H7 (cell line): Measurements from ENCODE around the gene TESMIN. TPM values are rescaled to one million over a fixed set of nuclear protein-coding genes. Genes with fewer than 3 reads are reported as not detected.

Experiments used
- DNase-seq: peaks from one replicate; pipeline ENCODE4 v3.0.0; 2012
- H3K27me3 ChIP-seq: 2 replicates; pipeline ENCODE4 v1.6.0; 2011; ENCODE audit warnings: mild to moderate bottlenecking, low read length; ENCODE audit not compliant: control insufficient read depth, insufficient read depth
- H3K36me3 ChIP-seq: replicated peaks from 2 replicates; pipeline ENCODE4 v1.5.1; 2011; ENCODE audit warnings: low read length; ENCODE audit not compliant: control insufficient read depth, insufficient read depth
- H3K4me3 ChIP-seq: 2 replicates; pipeline ENCODE4 v1.5.1; 2011; ENCODE audit warnings: low read depth, mild to moderate bottlenecking, control low read depth, low read length, moderate library complexity; ENCODE audit not compliant: insufficient read depth
- total RNA-seq: library from RNA; depleted of rRNA; stranded (reverse); fragments of >200 nt; shearing (Covaris generic); gene quantifications from 2 replicates; pipeline ENCODE4 v1.2.3, GENCODE V29; 2014

TESMIN gene
- total RNA-seq, 1 experiment from 2014 or later = 63.7 TPM

DNA sequence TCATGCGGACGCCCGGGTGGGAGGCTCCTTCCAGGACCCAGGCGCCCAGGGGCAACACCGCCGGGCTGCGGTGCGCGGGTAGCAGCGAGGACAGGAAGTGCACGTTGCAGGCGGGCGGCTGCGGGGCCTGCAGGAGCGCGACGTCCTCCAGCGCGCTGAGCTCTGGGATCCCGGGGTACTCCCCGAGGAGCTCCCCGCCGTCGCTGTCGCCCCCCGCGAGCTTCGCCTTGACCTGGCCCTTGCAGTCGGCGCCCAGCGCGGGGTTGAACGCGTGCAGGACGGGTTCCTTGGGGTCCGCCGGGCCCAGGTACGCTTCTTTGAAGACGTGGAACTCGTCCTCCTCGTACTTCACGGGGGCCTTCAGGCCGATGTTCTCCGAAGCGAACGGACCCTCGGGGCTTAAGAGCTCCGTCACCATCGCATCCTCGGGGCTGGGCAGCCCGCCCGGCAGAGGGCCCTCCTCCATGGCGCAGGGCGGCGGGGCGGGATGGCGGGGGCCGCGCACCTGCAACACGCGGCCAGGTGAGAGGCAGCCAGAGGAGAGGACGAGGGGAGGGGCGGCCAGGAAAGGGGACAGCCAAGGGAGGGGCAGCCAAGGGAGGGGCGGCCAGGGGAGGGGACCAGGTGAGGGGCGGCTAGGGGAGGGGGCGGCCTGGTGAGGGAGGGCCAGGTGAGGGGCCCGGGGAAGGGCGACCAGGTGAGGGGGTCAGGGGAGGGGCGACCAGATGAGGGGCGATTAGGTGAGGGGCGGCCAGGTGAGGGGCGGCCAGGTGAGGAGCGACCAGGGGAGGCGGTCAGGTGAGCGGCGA, 921 bp downstream of the TESMIN start:
- H3K27me3 ChIP-seq = no peaks in the 10 kb centered on the region
- H3K4me3 ChIP-seq = peak overlapping the region; percentile 63
- H3K36me3 ChIP-seq = peaks cover 16% of the 10 kb centered on the region
- DNase-seq = peak; percentile 94

DNA sequence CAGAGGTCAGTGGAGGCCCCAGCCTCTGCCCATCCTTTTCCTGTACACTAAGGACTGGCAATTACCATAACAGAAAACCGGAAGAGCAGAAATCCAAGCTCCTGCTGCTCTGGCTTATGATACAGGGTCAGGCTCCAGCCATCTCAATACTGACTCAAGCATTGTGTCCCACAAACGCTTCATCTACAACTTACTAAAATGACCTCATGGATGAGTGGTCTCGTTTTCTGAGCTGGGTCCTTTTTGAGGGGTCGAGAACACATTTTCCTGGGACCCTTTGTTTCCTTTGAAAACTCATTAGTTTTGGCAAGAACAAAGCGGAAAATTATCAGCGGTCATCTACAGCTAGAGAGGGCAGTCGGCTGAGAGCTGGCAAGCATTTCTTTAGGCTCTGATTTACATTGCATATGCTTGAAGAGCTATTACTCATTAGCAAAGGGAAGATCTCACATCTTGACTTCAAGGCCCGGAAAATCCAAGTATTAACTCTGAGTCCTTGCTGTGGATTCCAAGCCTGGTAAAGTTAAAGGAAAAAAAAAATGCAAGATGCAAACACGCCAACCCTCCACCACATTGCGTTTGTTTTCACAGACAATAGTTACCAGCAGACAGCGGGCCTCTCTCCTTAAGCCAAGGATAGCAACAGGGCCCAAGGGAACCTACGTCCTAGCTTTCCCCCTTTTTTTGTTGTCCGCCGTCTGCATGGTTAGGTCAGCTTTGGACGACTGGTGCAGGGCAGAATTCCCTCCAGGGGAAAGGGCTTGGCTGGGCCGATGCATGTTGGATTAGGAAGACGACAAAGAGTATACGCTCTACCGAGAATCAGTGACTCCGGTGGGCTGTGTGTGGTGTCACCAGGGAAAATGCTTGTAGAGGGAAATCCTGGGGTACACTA, 1.8 kb downstream of the TESMIN start:
- H3K36me3 ChIP-seq = peaks cover 19% of the 10 kb centered on the region
- DNase-seq = peak; percentile 57
- H3K27me3 ChIP-seq = no peaks in the 10 kb centered on the region
- peak overlapping the region; percentile 63 for H3K4me3 ChIP-seq

DNA sequence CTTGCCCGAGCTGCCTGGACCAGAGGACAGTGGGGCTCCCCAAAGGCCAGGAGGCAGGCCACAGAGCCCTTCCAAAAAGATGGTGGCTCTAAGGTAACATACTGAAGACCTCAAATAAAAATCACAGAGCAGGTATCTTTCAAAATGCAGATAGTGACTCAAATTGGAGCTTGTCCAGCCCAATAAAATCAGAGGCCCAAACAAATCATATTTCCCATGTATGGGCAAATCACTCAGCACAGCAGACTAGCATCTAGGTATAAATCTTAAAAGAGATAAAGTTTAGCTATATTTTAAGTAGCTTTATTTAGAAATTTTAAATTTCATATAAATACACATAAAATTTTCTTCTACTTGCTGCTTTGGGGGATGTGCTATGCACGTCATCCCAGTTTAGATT, 3.3 kb downstream of the TESMIN start:
- no peaks in the 10 kb centered on the region for H3K27me3 ChIP-seq
- H3K36me3 ChIP-seq = peaks cover 25% of the 10 kb centered on the region
- no peak for DNase-seq
- H3K4me3 ChIP-seq = no peak overlapping the region

DNA sequence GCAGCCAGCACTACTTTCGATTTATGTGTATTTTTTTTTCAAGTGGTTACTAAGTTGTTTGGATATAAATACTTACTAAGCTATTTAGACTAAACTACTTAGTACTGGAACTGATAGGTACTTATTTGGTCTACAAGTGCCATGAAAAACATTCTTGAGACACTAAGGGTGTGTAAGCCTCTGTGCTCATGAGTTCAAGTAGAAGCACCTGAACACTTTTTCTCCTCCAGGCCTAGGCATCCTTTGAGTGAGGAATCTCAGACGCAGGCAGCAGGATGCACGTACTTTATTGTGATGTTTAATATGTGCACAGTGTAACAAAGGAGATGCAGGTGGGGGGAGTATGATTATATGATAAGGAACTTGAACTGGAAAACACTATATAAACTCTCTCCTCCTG, 7.8 kb downstream of the TESMIN start:
- H3K4me3 ChIP-seq = no peak overlapping the region
- DNase-seq = no peak
- H3K36me3 ChIP-seq = peaks cover 25% of the 10 kb centered on the region
- no peaks in the 10 kb centered on the region for H3K27me3 ChIP-seq

DNA sequence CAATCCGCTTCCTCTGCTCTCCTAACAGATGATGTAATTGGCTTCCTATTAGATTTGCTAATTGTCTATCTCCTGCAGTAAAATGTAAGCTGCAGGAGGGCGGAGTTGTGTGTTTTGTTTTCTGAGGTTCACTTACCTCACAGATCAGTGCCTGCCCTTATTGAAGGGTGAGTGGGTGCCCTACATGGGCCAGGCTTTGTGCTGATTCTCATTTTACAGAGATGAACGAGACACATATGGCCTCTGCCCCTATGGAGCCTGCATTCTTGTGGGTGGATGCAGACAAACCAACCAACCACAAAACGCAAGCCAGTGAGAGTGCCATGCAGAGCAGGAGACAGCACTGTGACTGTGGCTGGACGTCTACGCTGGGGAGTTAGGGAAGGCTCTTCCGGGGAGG, 9.9 kb downstream of the TESMIN start:
- H3K4me3 ChIP-seq = no peak overlapping the region
- no peak for DNase-seq
- peaks cover 27% of the 10 kb centered on the region for H3K36me3 ChIP-seq
- H3K27me3 ChIP-seq = no peaks in the 10 kb centered on the region

DNA sequence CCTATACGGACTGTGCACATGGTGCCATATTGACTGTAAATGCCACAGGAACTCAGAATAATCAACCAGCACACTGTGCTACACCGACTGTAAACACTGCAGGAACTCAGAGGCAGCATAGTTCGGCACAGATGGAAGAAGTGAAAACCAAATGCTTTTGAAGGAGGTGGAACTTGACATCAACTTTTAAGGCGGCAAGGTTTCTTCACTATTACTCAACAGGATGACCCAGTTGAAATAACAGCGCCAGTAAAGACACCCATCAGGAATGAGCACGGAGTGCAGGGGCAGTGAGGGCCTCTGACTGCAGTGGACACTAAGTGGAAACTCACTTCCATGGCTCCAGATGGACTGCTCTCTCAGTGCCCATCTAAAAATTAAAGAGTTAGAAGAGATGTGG, 15.7 kb downstream of the TESMIN start:
- Histone ChIP-seq H3K4me3 (no peak overlapping the region), H3K36me3 (peaks cover 13% of the 10 kb centered on the region), H3K27me3 (no peaks in the 10 kb centered on the region)
- no peak for DNase-seq

DNA sequence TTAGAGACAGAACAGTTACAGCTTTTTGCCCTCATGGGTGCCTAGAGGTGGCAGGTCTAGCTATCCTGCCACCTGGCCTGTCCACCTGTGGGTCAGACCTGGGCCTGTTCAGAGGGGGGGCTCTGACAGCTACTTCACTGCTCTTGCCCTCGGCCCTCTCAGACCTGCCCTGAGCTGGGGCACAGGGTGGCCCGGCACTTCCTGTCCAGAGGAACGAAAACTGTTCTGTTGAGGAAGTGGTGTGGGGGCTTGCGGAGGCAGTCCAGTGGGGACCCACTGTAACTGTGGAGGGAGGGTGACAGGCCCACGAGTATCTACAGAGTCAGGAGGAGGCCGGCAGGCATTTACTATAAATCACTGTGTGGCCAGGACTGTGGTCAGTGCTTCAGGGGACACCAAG, 16.2 kb downstream of the TESMIN start:
- Histone ChIP-seq H3K4me3 (no peak overlapping the region), H3K27me3 (no peaks in the 10 kb centered on the region), H3K36me3 (peaks cover 13% of the 10 kb centered on the region)
- DNase-seq = no peak

DNA sequence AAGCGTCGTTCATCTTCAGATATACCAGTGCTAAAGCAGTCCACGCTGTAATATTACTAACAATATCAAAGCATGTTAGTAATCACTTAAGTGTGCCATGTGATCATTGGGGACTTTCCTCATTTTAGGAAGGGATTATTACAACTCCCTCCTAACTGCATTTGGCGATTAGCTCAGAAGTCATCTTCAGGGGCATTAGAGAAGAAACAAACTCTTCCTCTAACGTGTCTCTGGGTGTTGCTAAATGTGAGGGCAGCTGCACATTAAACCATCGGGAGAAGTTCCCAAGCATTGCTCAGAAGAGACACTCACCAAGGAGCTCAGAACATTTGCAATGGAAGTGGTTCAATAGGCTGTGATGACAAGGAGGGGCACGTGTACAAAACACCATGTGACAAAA, 17.2 kb downstream of the TESMIN start:
- H3K36me3 ChIP-seq = peaks cover 13% of the 10 kb centered on the region
- DNase-seq = no peak
- no peaks in the 10 kb centered on the region for H3K27me3 ChIP-seq
- no peak overlapping the region for H3K4me3 ChIP-seq

DNA sequence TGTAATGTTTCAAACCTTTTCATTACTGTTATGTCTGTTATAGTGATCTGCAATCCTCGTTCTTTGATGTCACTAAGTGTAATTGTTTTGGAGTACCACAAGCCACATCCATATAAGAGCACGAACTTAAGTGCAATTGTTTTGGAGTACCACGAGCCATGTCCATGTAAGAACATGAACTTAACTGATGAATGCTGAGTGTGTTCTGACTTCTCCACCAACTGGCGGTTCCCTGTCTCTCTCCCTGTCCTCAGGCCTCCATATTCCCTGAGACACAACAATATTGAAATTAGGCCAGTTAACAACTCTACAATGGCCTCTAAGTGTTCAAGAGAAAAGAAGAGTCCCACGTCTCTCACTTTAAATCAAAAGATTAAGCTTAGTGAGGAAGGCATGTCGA, 23.5 kb downstream of the TESMIN start:
- no peaks in the 10 kb centered on the region for H3K36me3 ChIP-seq
- no peak for DNase-seq
- H3K27me3 ChIP-seq = no peaks in the 10 kb centered on the region
- no peak overlapping the region for H3K4me3 ChIP-seq

DNA sequence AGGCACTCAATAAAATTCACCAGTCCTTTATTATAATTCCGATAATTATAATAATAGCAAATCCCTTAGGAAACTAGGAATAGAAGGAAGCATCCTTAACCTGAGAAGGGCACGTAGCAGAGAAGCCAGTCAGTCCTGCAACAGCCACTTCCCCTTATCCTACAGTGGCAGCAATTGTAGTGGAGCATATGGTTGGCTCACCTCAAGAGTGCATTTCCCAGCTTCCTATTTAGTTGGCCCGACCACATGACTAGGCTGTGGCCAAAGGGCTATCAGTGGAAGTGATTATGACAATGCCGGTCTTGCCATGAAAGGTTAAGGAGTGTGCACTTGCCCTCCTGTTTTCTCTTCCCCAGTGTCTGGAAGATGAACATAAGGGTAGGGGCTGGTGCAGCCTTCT, 27.0 kb downstream of the TESMIN start:
- no peak for DNase-seq
- Histone ChIP-seq H3K36me3 (no peaks in the 10 kb centered on the region), H3K4me3 (no peak overlapping the region), H3K27me3 (no peaks in the 10 kb centered on the region)

DNA sequence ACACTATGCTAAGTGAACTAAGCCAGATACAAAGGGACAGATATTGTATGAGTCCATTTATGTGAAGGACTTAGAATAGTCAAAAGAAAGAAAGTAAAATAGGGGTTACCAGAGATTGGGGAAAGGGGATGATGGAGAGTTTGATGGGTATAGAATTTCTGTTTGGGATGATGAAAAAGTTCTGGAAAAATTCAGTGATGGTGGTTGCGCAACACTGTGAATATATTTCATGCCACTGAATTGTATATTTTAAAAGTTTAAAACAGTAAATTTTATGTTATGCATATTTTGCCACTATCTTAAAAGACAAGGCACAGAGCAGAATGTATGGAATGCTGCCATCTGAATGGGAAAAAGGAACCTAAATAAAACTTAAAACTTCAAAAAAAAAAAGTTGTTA, 29.2 kb downstream of the TESMIN start:
- Histone ChIP-seq H3K4me3 (no peak overlapping the region), H3K27me3 (no peaks in the 10 kb centered on the region), H3K36me3 (no peaks in the 10 kb centered on the region)
- DNase-seq = no peak

DNA sequence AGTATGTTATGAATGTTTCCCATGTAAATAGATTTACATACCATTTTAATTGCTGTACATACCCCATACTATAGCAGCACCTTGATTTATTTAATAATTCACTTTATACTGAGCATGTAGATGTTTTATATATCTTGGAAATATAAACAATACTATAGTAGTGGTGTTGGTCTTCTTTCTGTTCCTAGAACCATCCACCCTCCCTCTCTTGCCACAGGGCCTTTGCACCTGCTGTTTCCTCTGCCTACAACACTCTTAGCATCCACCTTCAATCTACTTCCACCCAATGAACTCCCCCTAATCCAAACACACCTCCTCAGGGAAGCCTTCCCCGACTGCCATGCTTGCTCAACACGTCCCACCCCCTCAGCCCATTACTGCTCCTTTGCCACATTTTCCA, 30.2 kb downstream of the TESMIN start:
- Histone ChIP-seq H3K4me3 (no peak overlapping the region), H3K36me3 (no peaks in the 10 kb centered on the region), H3K27me3 (no peaks in the 10 kb centered on the region)
- no peak for DNase-seq

DNA sequence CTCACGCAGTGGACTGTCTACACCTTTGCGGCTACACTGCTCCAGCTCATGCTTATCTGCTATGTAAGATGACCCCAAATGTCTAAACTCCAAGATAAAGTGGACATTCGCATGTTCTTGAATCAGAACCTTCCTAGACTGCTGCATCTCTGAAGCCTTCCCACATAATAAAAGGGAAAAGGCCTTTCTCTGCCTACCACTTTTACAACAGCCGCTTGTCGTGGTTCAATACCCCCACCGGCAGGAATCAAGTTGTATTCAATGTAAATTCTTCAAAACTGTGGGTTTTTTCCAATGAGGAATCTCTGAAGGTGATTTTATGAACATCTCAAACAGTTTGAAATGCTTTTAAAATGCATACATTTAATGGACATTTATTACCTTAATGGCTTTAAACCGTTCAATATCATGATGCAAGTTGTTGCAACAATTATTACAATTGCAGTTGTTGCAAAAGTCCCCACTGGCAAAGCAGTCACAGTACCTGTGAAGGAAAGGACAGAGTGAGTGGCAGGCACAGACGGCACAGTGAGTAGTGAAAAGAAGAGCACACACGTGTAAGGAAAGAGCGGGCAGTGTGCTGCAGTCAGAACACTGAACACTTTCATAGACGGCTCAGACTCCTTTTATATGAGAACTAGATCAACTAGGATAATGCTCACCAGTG, 35.7 kb downstream of the TESMIN start:
- no peaks in the 10 kb centered on the region for H3K36me3 ChIP-seq
- no peak for DNase-seq
- no peak overlapping the region for H3K4me3 ChIP-seq
- H3K27me3 ChIP-seq = no peaks in the 10 kb centered on the region

DNA sequence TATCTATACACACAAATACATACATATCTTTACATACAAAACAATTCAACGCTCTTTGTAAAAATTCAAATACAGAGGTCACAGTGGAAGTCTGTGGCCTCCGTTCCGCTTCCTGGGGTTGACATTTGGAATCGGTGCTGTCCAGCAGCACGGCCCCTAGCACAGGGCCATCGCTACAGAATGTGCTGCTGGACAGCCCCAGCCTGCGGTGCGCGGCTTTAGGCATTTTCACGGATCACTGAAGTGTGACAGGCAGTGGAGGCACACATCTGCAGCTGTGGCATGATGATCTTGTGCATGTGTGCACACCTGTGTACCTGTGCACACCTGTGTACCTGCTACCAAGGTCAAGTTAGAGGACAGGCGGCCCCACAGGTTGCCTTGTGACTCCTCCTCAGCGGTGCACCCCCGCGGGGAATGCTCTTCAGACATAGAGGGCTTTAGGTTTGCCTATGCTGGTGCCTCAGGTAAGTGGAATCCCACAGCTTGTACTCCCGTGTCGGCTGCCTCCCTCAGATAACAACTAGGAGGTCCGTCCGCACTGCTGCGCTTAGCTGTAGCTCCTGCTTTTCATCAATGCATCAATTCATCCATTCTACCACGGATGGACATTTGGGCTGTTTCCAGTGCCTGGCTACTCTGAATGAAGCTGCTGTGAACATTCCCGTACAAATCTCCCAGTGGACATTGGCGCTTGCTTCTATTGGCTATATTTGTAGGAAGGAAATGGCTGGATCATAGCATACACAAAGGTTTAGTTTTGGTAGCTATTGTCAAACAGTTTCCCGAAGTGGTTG, 37.1 kb downstream of the TESMIN start:
- Histone ChIP-seq H3K27me3 (no peaks in the 10 kb centered on the region), H3K4me3 (no peak overlapping the region), H3K36me3 (no peaks in the 10 kb centered on the region)
- no peak for DNase-seq
